Inflammatory macrophage treated with lipopolysaccharide for 4 hours (primary cell): ENCODE results near the gene RAB43.
"Not testable (repeated sequence)": the region's sequence is repeated elsewhere in the genome, so short reads cannot be mapped to it uniquely, and the experiment has no call there.

Source experiments
- DNase-seq: peaks from one replicate; pipeline ENCODE4 v3.0.0-alpha.2; 2020

Gene RAB43

DNA sequence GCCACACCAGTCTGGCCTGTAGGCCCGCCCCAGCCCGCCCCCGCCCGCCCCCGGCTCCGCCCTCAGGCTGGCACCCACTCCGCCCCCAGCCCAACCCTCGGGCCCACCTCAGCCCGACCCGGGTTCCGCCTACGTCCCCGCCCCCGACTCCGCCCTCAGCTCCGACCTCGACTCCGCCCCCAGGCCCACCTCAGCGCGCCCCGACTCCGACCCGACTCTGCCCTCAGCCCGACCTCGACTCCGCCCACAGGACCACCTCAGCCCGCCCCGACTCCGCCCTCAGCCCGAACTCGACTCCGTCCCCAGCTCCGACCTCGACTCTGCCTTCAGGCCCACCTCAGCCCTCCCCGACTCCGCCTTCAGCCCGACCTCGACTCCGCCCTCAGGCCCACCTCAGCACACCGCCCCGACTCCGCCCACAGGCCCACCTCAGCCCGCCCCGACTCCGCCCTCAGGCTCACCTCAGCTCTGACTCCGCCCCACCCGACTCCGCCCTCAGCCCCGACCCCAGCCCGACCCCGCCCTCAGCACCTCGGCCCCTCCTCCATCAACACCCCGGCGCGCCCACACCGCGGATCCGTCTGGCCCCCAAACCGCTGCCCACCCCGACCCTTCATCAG lies at the start of gene RAB43:
Gene RAB43, minus strand, starts transcription at position 13 of the 620 bp plus-strand sequence. CDS start 315 bp downstream, outside the sequence.
- peak; percentile 55 for DNase-seq

DNA sequence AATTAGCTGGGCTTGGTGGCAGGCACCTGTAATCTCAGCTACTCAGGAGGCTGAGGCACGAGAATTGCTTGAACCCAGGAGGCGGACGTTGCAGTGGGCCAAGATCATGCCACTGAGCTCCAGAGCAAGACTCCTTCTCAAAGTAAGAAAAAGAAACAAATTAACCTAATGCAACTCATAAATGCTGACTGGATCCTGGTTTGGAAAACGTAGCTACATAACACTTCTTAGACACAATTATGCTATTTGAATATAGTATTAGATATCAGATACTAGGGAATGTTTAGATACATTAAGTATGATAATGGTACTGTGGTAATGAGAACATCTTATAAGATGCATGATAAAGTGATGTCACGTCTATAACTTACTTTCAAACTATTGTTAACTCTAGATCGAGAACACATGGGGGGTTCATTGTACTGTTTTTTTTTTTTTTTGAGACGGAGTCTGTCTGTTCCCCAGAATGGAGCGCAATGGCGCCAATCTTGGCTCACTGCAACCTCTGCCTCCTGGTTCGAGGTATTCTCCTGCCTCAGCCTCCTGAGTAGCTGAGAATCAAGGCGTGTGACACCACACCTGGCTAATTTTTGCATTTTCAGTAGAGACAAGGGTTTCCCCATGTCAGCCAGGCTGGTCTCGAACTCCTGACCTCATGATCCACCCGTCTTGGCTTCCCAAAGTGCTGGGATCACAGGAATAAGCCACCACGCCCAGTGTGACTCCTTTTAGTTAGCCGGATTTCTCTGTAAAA lies 45.2 kb upstream of the RAB43 start:
- no peak for DNase-seq

DNA sequence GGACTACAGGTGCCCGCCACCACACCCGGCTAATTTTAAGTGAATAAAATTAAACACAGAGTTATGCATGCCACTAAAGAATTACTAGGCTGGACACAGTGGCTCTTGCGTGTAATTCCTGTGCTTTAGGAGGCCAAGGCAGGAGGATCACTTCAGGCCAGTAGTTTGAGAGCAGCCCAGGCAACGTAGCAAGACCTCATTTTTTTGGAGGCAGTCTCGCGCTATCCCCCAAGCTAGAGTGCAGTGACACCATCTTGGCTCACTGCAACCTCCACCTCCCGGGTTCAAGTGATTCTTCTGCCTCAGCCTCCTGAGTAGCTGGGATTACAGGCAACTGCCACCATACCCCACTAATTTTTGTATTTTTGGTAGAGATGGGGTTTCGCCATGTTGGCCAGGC lies 44.0 kb upstream of the RAB43 start:
- DNase-seq = not testable (repeated sequence)

GRCh38 chr3:129164500-129164899 lies 42.9 kb upstream of the RAB43 start:
- no peak for DNase-seq

- no peak for DNase-seq
Observed at GRCh38 chr3:129162729-129163579, 41.4 kb upstream of the RAB43 start.

- peak; percentile 10 for DNase-seq
Observed at GRCh38 chr3:129161860-129162271, 40.3 kb upstream of the RAB43 start.

- peak; percentile 95 for DNase-seq
Observed at GRCh38 chr3:129160891-129161859, 39.6 kb upstream of the RAB43 start, which contains the start of gene ISY1. TSS of gene ISY1 (minus strand) at chr3:129161063. CDS start at chr3:129160975, 88 bp downstream.

GRCh38 chr3:129144786-129145185 lies 23.2 kb upstream of the RAB43 start:
- DNase-seq = no peak

DNA sequence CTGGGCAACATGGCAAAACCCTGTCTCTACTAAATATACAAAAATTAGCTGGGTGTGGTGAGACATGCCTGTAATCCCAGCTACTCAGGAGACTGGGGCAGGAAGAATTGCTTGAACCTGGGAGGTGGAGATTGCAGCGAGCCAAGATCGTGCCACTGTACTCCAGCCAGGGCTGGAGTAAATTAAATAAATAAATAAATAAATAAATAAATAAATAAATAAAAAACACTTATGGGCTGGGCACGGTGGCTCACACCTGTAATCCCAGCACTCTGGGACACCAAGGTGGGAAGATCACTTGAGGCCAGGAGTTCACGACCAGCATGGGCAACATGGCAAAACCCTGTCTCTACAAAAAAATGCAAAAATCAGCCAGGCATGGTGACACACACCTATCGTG lies 19.4 kb upstream of the RAB43 start:
- DNase-seq = not testable (repeated sequence)

- no peak for DNase-seq
Observed at GRCh38 chr3:129139911-129140310, 18.3 kb upstream of the RAB43 start.

DNA sequence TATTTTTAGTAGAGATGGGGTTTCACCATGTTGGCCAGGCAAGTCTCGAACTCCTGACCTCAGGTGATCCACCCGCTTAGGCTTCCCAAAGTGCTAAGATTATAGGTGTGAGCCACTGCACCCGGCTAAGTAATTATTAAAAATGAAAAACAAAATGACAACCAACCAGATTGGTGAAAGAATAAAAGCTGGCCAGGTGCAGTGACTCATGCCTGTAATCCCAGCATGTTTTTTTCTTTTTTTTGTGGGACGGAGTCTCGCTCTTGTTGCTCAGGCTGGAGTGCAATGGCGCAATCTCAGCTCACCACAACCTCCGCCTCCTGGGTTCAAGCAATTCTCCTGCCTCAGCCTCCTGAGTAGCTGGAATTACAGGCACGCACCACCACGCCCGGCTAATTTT lies 14.7 kb upstream of the RAB43 start:
- not testable (repeated sequence) for DNase-seq

DNA sequence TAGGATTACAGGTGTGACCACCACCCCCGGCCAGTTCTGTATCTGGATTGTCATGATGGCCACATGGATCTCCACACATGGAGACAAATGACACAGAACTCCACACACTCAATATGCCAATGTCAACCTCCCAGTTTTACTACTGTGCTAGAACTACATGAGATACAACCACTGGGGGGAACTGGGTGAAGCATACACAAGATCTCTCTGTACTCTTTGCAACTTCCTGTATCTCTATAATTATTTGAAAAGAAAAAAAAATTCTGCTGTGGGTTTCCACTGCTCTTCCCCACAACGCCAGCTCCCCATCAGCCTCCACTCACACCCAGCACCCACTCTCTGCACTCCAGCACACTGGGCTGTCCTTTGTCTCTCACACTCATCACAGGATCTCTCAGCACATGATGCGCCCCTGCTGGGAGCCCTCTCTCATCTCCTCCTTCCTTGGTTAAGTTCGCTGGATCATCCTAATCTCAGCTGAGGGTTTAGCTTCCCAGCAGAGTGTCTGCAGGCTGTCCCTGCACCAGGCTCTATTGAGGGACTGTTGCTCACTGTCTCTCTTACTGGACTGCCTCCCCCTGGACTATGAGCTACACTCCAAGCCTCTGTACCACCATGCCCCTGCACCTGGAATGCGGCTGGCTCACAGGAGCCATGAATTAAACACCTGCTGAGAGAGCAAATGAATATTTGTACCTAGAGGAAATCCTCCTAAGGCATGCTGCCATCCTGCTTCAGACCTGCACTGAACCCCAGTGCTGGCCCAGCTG lies 10.7 kb upstream of the RAB43 start:
- DNase-seq = no peak

- DNase-seq = no peak
Observed at GRCh38 chr3:129131465-129132088, 10.0 kb upstream of the RAB43 start.

- no peak for DNase-seq
Observed at GRCh38 chr3:129130291-129130813, 8.7 kb upstream of the RAB43 start.

- DNase-seq = no peak
Observed at GRCh38 chr3:129128357-129129155, 7.0 kb upstream of the RAB43 start.

GRCh38 chr3:129126726-129127280 lies 5.2 kb upstream of the RAB43 start:
- no peak for DNase-seq

DNA sequence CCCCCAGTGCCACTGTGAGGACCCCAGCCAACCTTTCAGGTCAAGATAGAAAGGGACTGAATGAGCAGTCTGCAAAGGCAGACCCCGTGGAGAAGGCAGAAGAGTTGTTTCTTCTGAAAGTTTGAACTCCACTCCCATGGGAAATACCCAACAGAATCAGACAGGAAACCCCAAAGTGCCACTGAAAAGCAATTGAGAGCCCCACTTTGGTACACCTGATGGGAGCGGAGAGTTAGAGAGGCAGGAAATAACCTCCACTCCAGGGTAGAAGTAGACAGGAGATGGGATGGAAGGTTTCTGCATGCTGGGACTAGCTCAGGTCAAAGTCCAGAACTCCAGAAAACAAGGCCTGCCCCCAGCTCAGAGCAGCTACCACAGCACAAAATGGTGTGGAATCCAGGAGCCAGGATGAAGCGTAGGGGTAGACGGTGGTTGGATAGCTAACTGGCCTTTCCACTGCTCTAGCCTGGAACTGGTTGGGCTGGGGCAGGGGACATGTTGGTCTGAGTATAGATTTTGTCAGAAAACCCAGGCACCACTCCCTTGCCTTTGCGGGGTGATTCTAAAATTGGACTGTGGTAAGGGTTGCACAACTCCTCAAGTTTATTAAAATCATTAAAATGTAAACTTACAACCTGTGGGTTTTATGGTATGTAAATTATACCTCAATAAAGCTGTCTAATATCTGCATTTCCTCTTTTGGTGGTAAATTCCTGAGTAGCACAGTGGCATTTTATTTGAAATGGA lies 1.9 kb upstream of the RAB43 start:
- DNase-seq = no peak

GRCh38 chr3:129122412-129123011 lies 908 bp upstream of the RAB43 start:
- DNase-seq = peak; percentile 36
